Measurements from ENCODE around the gene LYPD4. TPM values are rescaled to one million over a fixed set of nuclear protein-coding genes. Genes with fewer than 3 reads are reported as not detected.

The LYPD4 gene
- not detected for total RNA-seq

GRCh38 chr19:41844601-41845000 lies at the start of gene LYPD4:
TSS of gene LYPD4 (minus strand) at chr19:41844683. CDS start at chr19:41839285, 5,398 bp downstream.
- intact Hi-C loops (cut with DNase I) = no loop called here
- DNase-seq (ENCODE audit: low spot score) (no peak), ATAC-seq (no peak)

GRCh38 chr19:41893899-41894298 lies 49.4 kb upstream of the LYPD4 start:
- no peak for ATAC-seq
- DNase-seq (ENCODE audit: low spot score) = no peak
- intact Hi-C loops (cut with DNase I) = no loop called here

GRCh38 chr19:41892173-41892902 lies 47.9 kb upstream of the LYPD4 start:
- intact Hi-C loops (cut with DNase I) = no loop called here
- no peak for DNase-seq (ENCODE audit: low spot score)

GRCh38 chr19:41890936-41891335 lies 46.5 kb upstream of the LYPD4 start:
- DNase-seq (ENCODE audit: low spot score) (no peak), ATAC-seq (no peak)
- intact Hi-C loops (cut with DNase I) = no loop called here

More at GRCh38 chr19:41892173-41892902, 47.9 kb upstream of the LYPD4 start:
- ATAC-seq = no peak

- DNase-seq (ENCODE audit: low spot score) (no peak), ATAC-seq (no peak)
- intact Hi-C loops (cut with DNase I) = no loop called here
Observed at GRCh38 chr19:41889896-41890295, 45.4 kb upstream of the LYPD4 start.

GRCh38 chr19:41888926-41889325 lies 44.4 kb upstream of the LYPD4 start:
- ATAC-seq (no peak), DNase-seq (ENCODE audit: low spot score) (no peak)
- intact Hi-C loops (cut with DNase I) = no loop called here

- DNase-seq (ENCODE audit: low spot score) = no peak
- intact Hi-C loops (cut with DNase I) = no loop called here
- no peak for ATAC-seq
Observed at GRCh38 chr19:41887711-41888382, 43.4 kb upstream of the LYPD4 start.

- DNase-seq (ENCODE audit: low spot score) (no peak), ATAC-seq (no peak)
- intact Hi-C loops (cut with DNase I) = no loop called here
Observed at GRCh38 chr19:41886761-41887710, 42.6 kb upstream of the LYPD4 start.

GRCh38 chr19:41883821-41884733 lies 39.6 kb upstream of the LYPD4 start:
- peak; percentile 98 for ATAC-seq
- intact Hi-C loops (cut with DNase I) = no loop called here
- peak; percentile 94 for DNase-seq (ENCODE audit: low spot score)

GRCh38 chr19:41883463-41883820 lies 39.0 kb upstream of the LYPD4 start:
- no peak for DNase-seq (ENCODE audit: low spot score)
- ATAC-seq = no peak
- intact Hi-C loops (cut with DNase I) = no loop called here

- intact Hi-C loops (cut with DNase I) = loop anchor here (1.0 kb wide), 1 partner anchor 21 kb away; no protein-coding TSS in a partner anchor
- peak; percentile 1 for ATAC-seq
- peak; percentile 78 for DNase-seq (ENCODE audit: low spot score)
Observed at GRCh38 chr19:41882568-41883462, 38.3 kb upstream of the LYPD4 start, which contains the start of gene ARHGEF1. TSS of gene ARHGEF1 (plus strand) at chr19:41883184. CDS start at chr19:41888083, 4,899 bp downstream.

- intact Hi-C loops (cut with DNase I) = no loop called here
- no peak for ATAC-seq
Observed at GRCh38 chr19:41880329-41880708, 35.8 kb upstream of the LYPD4 start.

GRCh38 chr19:41879670-41880328 lies 35.3 kb upstream of the LYPD4 start:
- intact Hi-C loops (cut with DNase I) = loop anchor here (10.0 kb wide), 1 partner anchor 595 kb away; no protein-coding TSS in a partner anchor
- ATAC-seq (no peak), DNase-seq (ENCODE audit: low spot score) (no peak)

More at GRCh38 chr19:41880329-41880708, 35.8 kb upstream of the LYPD4 start:
- DNase-seq (ENCODE audit: low spot score) = no peak

- intact Hi-C loops (cut with DNase I) = loop anchor here (10.0 kb wide), 1 partner anchor 594 kb away; no protein-coding TSS in a partner anchor
- ATAC-seq = no peak
- DNase-seq (ENCODE audit: low spot score) = no peak
Observed at GRCh38 chr19:41879080-41879479, 34.6 kb upstream of the LYPD4 start.

GRCh38 chr19:41877916-41878905 lies 33.7 kb upstream of the LYPD4 start:
- ATAC-seq (no peak), DNase-seq (ENCODE audit: low spot score) (no peak)
- intact Hi-C loops (cut with DNase I) = loop anchor here (10.0 kb wide), 1 partner anchor 593 kb away; no protein-coding TSS in a partner anchor
